ENCODE data around the gene CNBP. TPM values are rescaled to one million over a fixed set of nuclear protein-coding genes. Genes with fewer than 3 reads are reported as not detected.

The CNBP gene
- total RNA-seq, 4 donors from 2014 or later: 369 to 489 (median 433) TPM

DNA sequence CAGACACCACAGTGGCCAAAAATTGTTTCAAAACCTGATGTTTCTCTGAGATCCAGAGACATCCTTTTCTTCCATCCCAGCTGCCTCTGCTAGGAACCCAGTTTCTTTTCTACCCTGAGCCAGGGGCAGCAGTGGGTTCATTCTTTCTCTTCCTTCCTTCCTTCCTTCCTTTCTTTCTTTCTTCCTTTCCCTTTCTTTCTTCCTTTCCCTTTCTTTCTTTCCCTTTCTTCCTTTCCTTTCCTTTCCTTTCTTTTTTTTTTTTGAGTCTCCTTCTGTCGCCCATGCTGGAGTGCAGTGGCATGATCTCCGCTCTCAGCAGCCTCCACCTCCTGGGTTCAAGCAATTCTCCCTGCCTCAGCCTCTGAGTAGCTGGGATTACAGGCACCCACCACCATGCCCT lies 35.0 kb upstream of the CNBP start:
- no peak for DNase-seq (ENCODE audit: low spot score)
- ATAC-seq (ENCODE audit: low FRiP score): no peak
- TF ChIP-seq, protein P1, sequence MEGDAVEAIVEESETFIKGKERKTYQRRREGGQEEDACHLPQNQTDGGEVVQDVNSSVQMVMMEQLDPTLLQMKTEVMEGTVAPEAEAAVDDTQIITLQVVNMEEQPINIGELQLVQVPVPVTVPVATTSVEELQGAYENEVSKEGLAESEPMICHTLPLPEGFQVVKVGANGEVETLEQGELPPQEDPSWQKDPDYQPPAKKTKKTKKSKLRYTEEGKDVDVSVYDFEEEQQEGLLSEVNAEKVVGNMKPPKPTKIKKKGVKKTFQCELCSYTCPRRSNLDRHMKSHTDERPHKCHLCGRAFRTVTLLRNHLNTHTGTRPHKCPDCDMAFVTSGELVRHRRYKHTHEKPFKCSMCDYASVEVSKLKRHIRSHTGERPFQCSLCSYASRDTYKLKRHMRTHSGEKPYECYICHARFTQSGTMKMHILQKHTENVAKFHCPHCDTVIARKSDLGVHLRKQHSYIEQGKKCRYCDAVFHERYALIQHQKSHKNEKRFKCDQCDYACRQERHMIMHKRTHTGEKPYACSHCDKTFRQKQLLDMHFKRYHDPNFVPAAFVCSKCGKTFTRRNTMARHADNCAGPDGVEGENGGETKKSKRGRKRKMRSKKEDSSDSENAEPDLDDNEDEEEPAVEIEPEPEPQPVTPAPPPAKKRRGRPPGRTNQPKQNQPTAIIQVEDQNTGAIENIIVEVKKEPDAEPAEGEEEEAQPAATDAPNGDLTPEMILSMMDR (IDR thresholded peaks at IDR 0.05): no peak

DNA sequence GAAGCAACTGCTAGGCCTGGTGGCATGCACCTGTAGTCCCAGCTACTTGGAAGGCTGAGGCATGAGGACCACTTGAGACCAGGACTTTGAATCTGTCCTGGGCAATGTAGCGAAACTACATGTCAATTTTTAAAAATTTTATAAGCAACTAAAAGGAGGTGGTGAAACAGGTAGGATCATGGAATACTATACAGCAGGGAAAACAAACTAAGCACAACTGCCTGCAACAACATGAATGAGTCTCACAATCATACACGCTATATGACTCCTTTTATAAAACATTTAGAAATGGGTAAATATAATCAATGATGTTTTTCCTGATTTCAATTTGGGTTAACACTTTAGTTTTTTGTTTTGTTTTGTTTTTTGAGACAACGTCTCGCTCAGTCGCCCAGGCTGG lies 29.5 kb upstream of the CNBP start:
- TF ChIP-seq, protein P1 (IDR thresholded peaks at IDR 0.05): no peak
- no peak for ATAC-seq (ENCODE audit: low FRiP score)
- no peak for DNase-seq (ENCODE audit: low spot score)

DNA sequence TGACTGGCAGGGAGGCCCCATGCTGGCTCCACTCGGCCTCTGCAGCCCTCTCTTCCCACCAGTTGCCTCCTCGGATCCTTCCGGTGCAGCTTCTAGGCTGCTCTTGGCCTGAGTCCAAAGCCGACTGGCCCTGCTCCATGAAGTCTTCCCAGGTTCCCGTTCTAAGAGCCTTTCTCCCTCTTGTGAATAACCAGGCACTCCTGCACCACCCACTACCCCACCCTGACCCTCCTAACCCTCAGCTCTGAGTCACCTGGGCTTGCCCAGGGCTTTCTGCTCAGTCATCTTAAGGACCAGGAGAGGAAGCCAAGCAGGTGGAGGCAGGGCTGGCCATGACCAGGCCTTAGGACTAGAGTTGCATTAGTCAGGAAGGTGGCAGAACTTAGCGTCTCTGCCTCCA lies 28.1 kb upstream of the CNBP start:
- ATAC-seq (ENCODE audit: low FRiP score): peak; percentile 99
- TF ChIP-seq, protein P1 (IDR thresholded peaks at IDR 0.05): no peak
- DNase-seq (ENCODE audit: low spot score): peak; percentile 73

DNA sequence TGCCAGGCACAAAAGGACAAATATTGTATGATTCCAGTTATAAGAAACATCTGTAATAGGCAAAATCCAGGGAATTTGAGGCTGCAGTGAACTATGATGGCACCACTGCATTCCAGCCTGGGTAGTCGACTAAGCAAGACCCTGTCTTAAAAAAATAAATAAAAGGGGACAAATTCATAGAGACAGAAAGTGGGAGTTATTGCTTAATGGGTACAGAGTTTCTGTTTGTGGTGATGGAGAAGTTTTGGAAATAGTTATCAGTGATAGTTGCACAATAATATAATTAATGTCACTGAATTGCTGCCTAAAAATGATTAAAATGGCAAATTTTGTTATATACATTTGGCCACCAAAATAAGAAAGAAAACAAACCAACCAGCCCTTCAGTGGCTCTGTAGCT lies 27.6 kb upstream of the CNBP start:
- TF ChIP-seq, protein P1 (IDR thresholded peaks at IDR 0.05): no peak
- ATAC-seq (ENCODE audit: low FRiP score) (peak; percentile 53), DNase-seq (ENCODE audit: low spot score) (no peak)

DNA sequence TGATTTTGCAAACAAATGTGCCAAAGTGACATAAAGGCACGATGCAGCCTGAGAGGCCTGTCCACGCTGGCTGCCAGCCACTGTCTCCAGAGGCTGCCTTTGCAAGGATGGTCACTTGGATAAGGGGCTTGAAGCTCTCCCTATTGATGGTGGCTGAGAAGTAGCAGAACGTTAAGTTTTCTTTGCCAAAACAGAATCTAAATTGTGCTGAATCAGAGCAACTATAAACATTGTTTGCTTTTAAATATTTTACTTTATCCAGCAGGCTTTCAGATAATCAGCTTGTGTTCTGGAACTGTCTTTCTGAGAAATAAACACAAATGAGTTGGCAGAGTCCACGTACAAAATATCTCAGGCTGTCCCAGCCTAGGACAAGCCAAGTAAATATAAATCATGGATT lies 23.8 kb upstream of the CNBP start:
- no peak for ATAC-seq (ENCODE audit: low FRiP score)
- TF ChIP-seq, protein P1 (IDR thresholded peaks at IDR 0.05): no peak
- no peak for DNase-seq (ENCODE audit: low spot score)

DNA sequence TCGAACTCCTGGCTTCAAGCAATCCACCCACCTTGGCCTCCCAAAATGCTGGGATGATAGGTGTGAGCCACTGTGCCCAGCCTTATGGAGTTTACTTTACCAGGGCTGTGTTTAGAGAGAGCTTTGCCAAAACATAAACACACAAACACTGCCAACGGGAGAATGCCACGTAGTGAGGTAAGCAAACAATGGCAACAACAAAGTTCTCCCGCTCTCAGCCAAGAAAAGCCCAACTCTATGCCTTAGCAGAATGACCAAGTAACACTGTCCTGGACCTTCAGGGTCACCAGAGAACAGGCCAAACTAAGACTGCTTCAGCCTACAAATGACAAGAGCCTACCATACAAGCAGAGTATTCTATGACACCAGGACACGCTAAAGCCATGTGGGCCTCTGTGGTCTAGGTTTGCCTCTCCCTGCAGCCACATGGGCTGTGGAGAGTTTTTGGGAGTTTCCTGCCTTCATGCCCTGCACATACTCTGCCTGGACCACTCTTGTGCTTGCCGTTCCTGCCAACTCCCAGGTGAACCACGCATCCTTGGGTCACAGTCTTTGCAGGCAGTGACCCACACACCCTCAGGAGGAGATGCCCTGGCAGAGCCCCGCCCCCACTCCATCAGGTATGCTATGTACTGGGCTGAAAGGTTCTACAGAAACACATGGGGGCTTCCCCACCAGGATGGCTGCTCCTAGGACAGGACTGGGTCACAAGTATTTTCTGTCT lies 21.6 kb upstream of the CNBP start:
- TF ChIP-seq, protein P1 (IDR thresholded peaks at IDR 0.05): no peak
- no peak for DNase-seq (ENCODE audit: low spot score)
- peak; percentile 37 for ATAC-seq (ENCODE audit: low FRiP score)

DNA sequence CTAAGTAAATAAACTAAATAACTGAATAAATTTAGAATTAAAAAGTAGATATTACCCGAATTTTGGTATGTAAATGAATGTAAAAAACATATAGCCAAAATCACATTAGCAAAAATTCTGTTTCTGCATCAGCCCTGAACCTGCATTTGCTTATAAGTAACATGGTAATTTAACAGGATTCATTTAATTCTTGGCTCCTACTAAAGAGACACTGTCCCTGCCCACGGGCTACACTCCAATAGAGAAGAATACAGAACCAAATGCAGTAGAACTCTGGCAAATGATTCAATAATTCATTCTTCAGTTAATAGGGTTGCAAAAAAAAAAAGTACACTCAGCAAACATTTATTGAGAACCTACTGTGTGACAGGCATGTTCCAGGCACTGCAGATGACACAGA lies 20.8 kb upstream of the CNBP start:
- TF ChIP-seq, protein P1 (IDR thresholded peaks at IDR 0.05): no peak
- ATAC-seq (ENCODE audit: low FRiP score) (no peak), DNase-seq (ENCODE audit: low spot score) (no peak)

All from omental fat pad (tissue), 4 donors.